ENCODE measurements around the gene MPI. TPM values are rescaled to one million over a fixed set of nuclear protein-coding genes. Genes with fewer than 3 reads are reported as not detected.
A peak's percentile ranks its signal among the peaks of the same experiment; 100 is the strongest.

MPI gene
- total RNA-seq, 1 experiment from 2014 or later = 57.5 TPM

DNA sequence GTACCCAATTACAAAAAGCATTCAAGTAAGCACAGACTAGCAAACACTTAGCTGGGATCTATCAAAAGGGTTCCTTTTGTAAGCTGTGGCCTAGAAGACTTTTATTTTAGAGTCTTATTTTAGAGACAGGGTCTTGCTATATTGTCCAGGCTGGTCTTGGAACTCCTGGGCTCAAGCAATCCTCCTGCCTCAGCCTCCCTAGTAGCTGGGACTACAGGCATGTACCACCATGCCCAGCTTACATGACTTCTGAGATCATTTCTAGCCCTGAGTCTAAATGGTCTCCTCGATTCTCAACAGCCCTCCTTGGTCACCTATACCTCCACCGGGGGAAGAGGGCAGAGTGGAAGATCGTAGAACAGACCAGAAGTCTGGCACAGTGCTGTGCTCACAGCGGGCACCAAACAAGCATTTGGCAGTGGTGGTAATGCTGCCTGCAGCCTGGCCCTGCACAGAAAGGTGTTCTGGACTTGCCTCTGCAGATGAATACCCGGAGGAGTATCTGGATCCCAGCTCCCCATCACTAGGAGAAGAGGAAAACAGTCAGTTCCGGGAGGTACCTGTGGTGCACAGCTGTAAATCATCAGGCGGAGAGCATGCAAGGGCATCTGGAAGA is 14.5 kb downstream of the MPI start:
- Histone ChIP-seq H3K4me1 (ENCODE audit: insufficient read depth, low read length) (no peaks in the 10 kb centered on the region), H3K56ac (ENCODE audit: insufficient read length, low read depth, low read length) (no peak overlapping the region), H2BK20ac (ENCODE audit: low read depth, low read length, poor library complexity, severe bottlenecking) (no peak overlapping the region), H3T11ph (ENCODE audit: low read length) (no peak overlapping the region), H4K8ac (replicated peaks; ENCODE audit: insufficient read length, low read depth, low read length) (no peak overlapping the region), H2AK5ac (ENCODE audit: insufficient read length, low read length) (no peak overlapping the region), H2BK15ac (ENCODE audit: low read depth, low read length) (no peak overlapping the region), H3K4ac (ENCODE audit: low read depth, low read length) (no peak overlapping the region), H2AFZ (ENCODE audit: low read length) (no peak overlapping the region), H3K18ac (ENCODE audit: insufficient read length, low read depth, low read length) (no peak overlapping the region), H3K79me2 (ENCODE audit: insufficient read depth, low read length) (no peaks in the 10 kb centered on the region), H2BK12ac (ENCODE audit: insufficient read length, low read depth, low read length) (no peak overlapping the region), H2BK120ac (ENCODE audit: low read depth, low read length, poor library complexity, severe bottlenecking) (no peak overlapping the region), H3K27ac (ENCODE audit: insufficient read length, low read depth, low read length) (no peak overlapping the region), H4K91ac (ENCODE audit: insufficient read length, low read depth, low read length) (no peak overlapping the region), H2BK5ac (ENCODE audit: insufficient read length, low read length) (no peak overlapping the region), H3K4me2 (ENCODE audit: insufficient read depth, insufficient read length, low read length) (no peak overlapping the region), H3K23ac (ENCODE audit: insufficient read length, low read depth, low read length) (no peak overlapping the region), H3K27me3 (ENCODE audit: insufficient read depth, low read length) (no peaks in the 10 kb centered on the region), H4K20me1 (ENCODE audit: control insufficient read depth, insufficient read depth, insufficient read length) (no peaks in the 10 kb centered on the region), H3K9ac (ENCODE audit: extremely low read depth, insufficient read length, low read length) (no peak overlapping the region), H3K23me2 (ENCODE audit: insufficient read length, low read depth, low read length, poor library complexity, severe bottlenecking) (peaks cover 9% of the 10 kb centered on the region), H3K14ac (ENCODE audit: insufficient read depth, low read length) (no peak overlapping the region), H4K5ac (ENCODE audit: insufficient read length, low read depth, low read length) (no peak overlapping the region), H3K9me3 (ENCODE audit: control insufficient read depth, low read depth, low read length) (no peaks in the 10 kb centered on the region), H3K79me1 (ENCODE audit: insufficient read depth, low read depth, low read length, poor library complexity, severe bottlenecking) (no peaks in the 10 kb centered on the region)
- TF ChIP-seq, protein P1, sequence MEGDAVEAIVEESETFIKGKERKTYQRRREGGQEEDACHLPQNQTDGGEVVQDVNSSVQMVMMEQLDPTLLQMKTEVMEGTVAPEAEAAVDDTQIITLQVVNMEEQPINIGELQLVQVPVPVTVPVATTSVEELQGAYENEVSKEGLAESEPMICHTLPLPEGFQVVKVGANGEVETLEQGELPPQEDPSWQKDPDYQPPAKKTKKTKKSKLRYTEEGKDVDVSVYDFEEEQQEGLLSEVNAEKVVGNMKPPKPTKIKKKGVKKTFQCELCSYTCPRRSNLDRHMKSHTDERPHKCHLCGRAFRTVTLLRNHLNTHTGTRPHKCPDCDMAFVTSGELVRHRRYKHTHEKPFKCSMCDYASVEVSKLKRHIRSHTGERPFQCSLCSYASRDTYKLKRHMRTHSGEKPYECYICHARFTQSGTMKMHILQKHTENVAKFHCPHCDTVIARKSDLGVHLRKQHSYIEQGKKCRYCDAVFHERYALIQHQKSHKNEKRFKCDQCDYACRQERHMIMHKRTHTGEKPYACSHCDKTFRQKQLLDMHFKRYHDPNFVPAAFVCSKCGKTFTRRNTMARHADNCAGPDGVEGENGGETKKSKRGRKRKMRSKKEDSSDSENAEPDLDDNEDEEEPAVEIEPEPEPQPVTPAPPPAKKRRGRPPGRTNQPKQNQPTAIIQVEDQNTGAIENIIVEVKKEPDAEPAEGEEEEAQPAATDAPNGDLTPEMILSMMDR (conservative IDR thresholded peaks at IDR 0.05) = no peak
- no CpG with 5 or more reads among the region's 7 CpGs for WGBS (ENCODE audit: extremely low coverage, insufficient read length, low lambda C conversion rate)
- peaks cover 37 to 66% (median 60%) of the 10 kb centered on the region in 3 experiments for H3K36me3 Mint-ChIP-seq (ENCODE audit: insufficient read depth in 1 of 3, low read depth in 3 of 3)
- peaks cover 19 to 20% of the 10 kb centered on the region in 2 experiments for H3K4me1 Mint-ChIP-seq
- H3K27ac Mint-ChIP-seq = no peak overlapping the region
- 0 out of 5 replicates have a peak, but pooled peaks cover 0 to 5% of the 10 kb centered on the region in 2 experiments for H3K9me3 Mint-ChIP-seq
- H3K27me3 Mint-ChIP-seq (ENCODE audit: low read depth) = no peaks in the 10 kb centered on the region
- H3K4me3 Mint-ChIP-seq = peak overlapping the region in 1 of 2 experiments; percentile 93; a peak in 2 of 5 replicates
- DNase-seq = no peak
